Measurements from ENCODE around the gene CCL18.
"Not testable (repeated sequence)": the region's sequence is repeated elsewhere in the genome, so short reads cannot be mapped to it uniquely, and the experiment has no call there.

CCL18 gene, protein sequence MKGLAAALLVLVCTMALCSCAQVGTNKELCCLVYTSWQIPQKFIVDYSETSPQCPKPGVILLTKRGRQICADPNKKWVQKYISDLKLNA

DNA sequence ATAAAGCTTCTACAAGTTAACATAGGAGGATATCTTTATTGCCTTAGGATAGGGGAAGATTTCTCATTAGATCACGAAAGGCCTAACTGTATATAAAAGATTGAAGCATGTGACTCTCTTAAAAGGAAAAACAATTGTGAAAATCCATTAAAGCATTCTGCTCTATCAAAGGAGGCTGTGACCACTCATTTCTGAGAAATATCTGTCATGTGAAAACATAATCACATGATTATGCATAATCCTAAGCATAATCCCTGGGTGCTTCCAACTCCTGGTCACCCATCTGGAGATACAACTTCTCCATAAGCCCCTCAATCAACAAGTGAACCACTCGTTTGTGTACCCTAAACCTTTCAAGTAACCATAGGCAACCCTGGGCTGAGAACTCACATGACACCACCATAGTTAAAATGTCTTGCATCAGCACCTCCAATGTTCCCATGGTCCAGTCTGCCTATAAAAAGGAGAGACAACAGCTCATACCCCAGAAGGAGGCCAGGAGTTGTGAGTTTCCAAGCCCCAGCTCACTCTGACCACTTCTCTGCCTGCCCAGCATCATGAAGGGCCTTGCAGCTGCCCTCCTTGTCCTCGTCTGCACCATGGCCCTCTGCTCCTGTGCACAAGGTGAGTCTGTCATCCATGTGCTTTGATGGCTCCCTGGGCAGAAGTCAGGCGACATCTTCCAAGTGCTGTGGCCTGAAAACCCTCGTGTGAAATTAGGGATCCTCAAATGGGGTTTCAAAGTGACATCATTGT, at the start of gene CCL18:
Gene CCL18 (plus strand): TSS at position 487 of the 756 bp plus-strand sequence. CDS start 71 bp downstream, at position 558.
- Histone ChIP-seq H3K4me3 (no peak within 1 kb of the TSS), H3K27ac (no peak within 1 kb of the TSS)
- TF ChIP-seq, protein P1, sequence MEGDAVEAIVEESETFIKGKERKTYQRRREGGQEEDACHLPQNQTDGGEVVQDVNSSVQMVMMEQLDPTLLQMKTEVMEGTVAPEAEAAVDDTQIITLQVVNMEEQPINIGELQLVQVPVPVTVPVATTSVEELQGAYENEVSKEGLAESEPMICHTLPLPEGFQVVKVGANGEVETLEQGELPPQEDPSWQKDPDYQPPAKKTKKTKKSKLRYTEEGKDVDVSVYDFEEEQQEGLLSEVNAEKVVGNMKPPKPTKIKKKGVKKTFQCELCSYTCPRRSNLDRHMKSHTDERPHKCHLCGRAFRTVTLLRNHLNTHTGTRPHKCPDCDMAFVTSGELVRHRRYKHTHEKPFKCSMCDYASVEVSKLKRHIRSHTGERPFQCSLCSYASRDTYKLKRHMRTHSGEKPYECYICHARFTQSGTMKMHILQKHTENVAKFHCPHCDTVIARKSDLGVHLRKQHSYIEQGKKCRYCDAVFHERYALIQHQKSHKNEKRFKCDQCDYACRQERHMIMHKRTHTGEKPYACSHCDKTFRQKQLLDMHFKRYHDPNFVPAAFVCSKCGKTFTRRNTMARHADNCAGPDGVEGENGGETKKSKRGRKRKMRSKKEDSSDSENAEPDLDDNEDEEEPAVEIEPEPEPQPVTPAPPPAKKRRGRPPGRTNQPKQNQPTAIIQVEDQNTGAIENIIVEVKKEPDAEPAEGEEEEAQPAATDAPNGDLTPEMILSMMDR (IDR thresholded peaks at IDR 0.05): no peak
- DNase-seq (ENCODE audit: low spot score): no peak

DNA sequence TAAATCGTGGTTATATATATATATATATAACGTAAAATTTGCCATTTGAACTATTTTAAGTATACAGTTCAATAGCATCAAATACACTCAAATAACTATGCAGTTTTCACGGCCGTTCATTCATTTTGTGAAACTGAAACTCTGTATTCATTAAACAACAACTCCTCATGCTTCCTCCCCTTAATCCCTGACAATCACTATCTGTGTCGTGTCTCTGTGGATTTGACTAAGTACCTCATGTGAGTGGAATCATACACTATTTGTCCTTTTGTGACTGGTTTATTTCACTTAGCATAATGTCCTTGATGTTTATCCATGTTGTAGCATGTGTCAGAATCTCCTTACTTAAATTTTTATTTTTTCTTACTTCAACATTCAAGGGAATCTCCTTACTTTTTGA, 49.1 kb upstream of the CCL18 start:
- Histone ChIP-seq H3K27ac (no peak overlapping the region), H3K4me3 (no peak overlapping the region)
- TF ChIP-seq, protein P1 (IDR thresholded peaks at IDR 0.05): no peak
- no peak for DNase-seq (ENCODE audit: low spot score)

DNA sequence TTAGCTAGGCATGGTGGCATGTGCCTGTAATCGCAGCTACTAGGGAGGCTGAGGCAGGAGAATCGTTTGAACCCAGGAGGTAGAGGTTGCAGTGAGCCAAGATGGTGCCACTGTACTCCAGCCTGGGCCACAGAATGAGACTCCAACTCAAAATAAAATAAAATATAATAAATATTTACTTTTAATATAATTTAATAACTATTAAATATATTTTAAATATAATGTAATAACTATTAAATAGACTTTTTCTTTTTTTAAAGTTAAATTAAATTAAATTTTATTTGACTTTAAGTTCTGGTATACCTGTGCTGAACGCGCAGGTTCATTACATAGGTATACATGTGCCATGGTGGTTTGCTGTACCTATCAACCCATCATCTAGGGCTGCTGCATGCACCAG, 48.2 kb upstream of the CCL18 start:
- DNase-seq (ENCODE audit: low spot score); H3K27ac ChIP-seq; H3K4me3 ChIP-seq: not testable (repeated sequence)

DNA sequence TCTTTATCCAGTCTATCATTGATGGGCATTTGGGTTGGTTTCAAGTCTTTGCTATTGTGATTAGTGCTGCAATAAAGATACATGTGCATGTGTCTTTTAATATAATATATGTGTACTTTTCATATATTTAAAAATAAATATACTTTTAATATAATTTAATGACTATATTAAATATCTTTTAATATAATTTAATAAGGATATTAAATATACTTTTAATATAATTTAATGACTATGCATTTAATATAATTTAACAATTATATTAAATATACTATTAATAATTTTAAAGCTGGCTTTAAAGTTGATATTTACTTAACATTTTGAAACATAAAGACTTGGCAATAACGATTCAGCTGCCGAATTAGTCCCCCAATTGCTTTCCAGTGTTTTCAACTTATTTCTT, 47.5 kb upstream of the CCL18 start:
- H3K27ac ChIP-seq: no peak overlapping the region
- no peak overlapping the region for H3K4me3 ChIP-seq
- TF ChIP-seq, protein P1 (IDR thresholded peaks at IDR 0.05): no peak
- no peak for DNase-seq (ENCODE audit: low spot score)

DNA sequence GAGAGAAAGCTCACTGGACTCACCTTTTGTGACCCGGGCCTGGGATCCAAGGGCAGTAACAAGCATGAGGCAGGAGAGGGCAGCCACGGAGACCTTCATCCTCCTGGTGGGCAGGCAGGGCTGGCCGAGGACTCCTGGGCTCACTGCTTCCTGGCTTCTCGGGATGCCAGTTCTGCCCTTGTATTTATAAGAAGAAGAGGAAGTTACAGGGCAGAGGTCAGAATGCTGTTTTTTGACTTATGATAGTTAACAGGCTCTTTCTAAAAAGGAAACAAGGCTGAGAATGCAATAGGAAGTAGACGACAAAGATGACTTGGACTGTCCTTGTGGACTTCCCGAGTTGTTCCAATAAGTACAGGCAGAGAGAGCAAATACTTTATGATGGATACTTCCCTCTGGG, 46.3 kb upstream of the CCL18 start, which contains the start of gene CCL23:
Gene CCL23 (minus strand): TSS at position 174 of the 400 bp plus-strand sequence. CDS start 75 bp downstream, at position 99.
- TF ChIP-seq, protein P1 (IDR thresholded peaks at IDR 0.05): no peak
- H3K4me3 ChIP-seq: no peak within 1 kb of the TSS
- no peak for DNase-seq (ENCODE audit: low spot score)
- peak within 1 kb of the TSS in 1 of 2 donors; percentile 33 for H3K27ac ChIP-seq

DNA sequence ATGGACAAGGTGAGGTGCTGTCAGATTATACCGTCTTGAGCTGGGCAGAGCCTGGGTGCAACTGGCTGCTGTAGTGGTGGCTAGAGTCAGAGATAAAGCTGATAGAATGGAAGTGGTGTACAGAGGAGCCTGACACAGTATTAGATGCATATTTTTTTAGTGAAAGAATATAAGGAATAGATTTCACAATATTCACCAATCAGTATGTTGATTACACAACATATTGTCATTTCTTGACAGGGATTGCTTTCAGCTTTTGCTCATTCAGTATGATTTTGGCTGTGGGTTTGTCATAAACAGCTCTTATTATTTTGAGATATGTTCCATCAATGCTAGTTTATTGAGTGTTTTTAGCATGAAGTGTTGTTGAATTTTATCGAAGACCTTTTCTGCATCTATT, 44.6 kb upstream of the CCL18 start:
- no peak for DNase-seq (ENCODE audit: low spot score)
- no peak overlapping the region for H3K27ac ChIP-seq
- TF ChIP-seq, protein P1 (IDR thresholded peaks at IDR 0.05): no peak
- no peak overlapping the region for H3K4me3 ChIP-seq

DNA sequence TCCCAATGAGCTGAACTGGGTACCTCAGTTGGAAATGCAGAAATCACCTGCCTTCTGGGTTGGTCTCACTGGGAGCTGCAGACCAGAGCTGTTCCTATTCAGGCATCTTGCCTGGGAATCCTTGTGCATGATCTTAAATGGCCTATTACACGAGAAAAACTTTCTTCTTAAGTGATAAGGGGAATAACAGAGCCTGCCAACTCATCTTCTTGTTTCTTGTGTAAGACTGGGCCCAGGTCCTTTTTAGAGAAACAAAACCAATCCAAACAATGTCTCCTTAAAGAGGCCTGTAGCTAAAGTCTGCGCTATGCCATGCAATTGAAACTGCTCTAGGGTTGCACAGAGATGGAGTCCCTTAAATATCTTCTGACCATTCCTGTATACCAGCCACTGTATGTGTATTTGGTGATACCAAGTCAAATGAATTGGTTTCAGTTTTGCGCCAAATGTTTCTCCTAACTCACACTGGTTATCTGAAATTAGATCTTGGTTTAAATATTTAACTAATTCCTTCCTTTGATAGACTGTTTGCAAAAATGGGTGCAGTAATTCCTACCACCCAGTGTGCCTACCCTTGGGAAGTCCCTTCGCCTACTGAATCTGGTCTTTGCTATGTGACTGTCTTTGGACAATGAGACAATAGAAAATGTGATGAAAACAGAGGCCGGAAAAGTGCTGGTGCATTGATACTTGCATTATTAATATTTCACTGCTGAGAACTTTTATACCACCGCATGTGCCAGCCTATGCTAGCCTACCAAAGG, 39.8 kb upstream of the CCL18 start:
- no peak overlapping the region for H3K27ac ChIP-seq
- TF ChIP-seq, protein P1 (IDR thresholded peaks at IDR 0.05): no peak
- no peak overlapping the region for H3K4me3 ChIP-seq
- DNase-seq (ENCODE audit: low spot score): no peak
